AG04450 (cell line): ENCODE data around the gene CRYAA. TPM values are rescaled to one million over a fixed set of nuclear protein-coding genes. Genes with fewer than 3 reads are reported as not detected.
"Not testable (repeated sequence)": the region's sequence is repeated elsewhere in the genome, so short reads cannot be mapped to it uniquely, and the experiment has no call there.

Experiments
- CTCF ChIA-PET: fragments of 300-600, 350-600 bp; formaldehyde crosslinking; extraction: SDS; loops from one replicate; lab custom pipeline; 2022; ENCODE audit warnings: antibody characterized with exemption, inconsistent platforms; lab: Charles Lee
- POLR2A ChIA-PET: fragments of 350-600 bp; formaldehyde crosslinking; extraction: SDS; loops from one replicate; lab custom pipeline; 2021; ENCODE audit warnings: antibody characterized with exemption, inconsistent platforms; lab: Yijun Ruan, JAX
- DNase-seq: peaks from one replicate; pipeline ENCODE4 v3.0.0-alpha.2; 2011; ENCODE audit warnings: low read depth, low spot score
- H3K27ac ChIP-seq: one replicate; pipeline ENCODE4 v1.5.1; 2012; ENCODE audit warnings: low read depth, low read length, control low read depth
- H3K27me3 ChIP-seq: one replicate; pipeline ENCODE4 v1.6.0; 2012; ENCODE audit warnings: low read length; ENCODE audit not compliant: control insufficient read depth, insufficient read depth
- H3K4me3 ChIP-seq: 2 replicates; pipeline ENCODE4 v1.5.1; 2011; ENCODE audit warnings: mild to moderate bottlenecking, low read depth, low read length, control low read depth
- H3K9me3 ChIP-seq: 2 replicates; pipeline ENCODE4 v1.5.1; 2012; ENCODE audit warnings: low read length; ENCODE audit not compliant: control insufficient read depth, insufficient read depth
- polyA plus RNA-seq: library from polyadenylated mRNA; depleted of rRNA; stranded (reverse); fragments of >200 nt; gene quantifications from 2 replicates; pipeline ENCODE4 v1.2.3, GENCODE V29; 2011

The CRYAA gene
- polyA plus RNA-seq, 1 experiment, result not detected

DNA sequence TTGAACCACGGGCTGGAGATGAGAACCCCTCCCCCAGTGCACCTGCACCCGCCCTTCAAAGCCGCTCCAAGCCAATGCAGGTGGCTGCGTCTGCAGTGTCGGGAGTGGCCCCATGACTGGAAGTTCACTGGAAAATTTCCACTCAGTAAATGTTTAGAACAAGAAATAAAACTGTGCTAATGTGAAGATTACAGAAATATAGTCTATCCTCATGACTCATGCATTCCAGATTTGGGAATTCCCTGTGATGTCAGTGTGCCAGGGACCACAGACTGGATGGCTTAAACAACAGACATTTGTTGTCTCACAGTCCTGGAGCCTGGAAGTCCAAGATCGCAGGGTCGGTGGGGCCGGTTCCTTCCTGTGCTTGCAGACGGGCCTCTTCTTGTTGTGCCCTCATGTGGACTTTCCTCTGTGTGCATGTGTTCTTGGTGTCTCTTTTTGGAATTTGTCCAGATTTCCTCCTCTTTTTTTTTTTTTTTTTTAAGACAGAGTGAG is 6.1 kb upstream of the CRYAA start:
- H3K9me3 ChIP-seq, H3K27ac ChIP-seq, POLR2A ChIA-PET, H3K27me3 ChIP-seq, DNase-seq, CTCF ChIA-PET, H3K4me3 ChIP-seq: not testable (repeated sequence)

DNA sequence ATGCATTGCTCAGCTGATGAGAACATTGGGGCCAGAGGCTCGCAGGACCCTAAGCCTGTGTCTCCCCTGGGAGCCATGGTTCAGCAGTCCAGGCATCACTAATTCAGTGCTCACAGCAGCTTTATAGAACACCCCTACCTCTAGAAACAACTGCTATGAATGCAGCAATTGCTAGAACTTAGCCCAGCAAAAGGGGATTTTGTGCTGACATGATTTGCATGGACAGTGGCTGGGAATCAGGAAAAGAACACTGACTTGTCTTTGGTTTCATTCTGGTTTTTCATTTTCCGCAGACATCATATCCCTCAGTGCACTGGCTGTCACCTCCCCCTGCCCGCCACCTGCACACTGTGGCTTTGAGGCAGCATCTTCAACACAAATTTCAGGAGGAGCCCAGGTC is 4.0 kb upstream of the CRYAA start:
- CTCF ChIA-PET, POLR2A ChIA-PET, H3K27me3 ChIP-seq, DNase-seq, H3K9me3 ChIP-seq, H3K4me3 ChIP-seq, H3K27ac ChIP-seq: not testable (repeated sequence)

DNA sequence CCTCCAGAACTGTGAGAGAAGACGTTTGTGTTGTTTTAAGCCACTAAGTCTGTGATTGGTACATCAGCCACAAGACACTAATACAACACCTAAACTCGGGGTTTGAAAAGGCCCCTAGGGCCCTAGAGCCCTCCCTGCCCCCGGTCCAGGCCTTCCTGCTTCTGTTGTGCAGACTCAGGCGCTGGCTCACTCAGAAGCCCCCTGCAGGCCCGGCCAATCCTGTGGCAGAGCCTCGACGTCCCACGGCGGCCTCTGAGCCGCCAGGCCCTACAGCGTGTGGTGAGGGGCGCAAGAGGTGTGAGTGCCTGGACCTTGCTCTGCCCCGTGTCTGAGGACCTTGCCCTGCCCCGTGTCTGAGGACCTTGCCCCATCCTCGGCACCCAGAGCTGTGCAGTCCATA is 3.1 kb upstream of the CRYAA start:
- H3K9me3 ChIP-seq, H3K27me3 ChIP-seq, POLR2A ChIA-PET, CTCF ChIA-PET, H3K27ac ChIP-seq, H3K4me3 ChIP-seq, DNase-seq: not testable (repeated sequence)

DNA sequence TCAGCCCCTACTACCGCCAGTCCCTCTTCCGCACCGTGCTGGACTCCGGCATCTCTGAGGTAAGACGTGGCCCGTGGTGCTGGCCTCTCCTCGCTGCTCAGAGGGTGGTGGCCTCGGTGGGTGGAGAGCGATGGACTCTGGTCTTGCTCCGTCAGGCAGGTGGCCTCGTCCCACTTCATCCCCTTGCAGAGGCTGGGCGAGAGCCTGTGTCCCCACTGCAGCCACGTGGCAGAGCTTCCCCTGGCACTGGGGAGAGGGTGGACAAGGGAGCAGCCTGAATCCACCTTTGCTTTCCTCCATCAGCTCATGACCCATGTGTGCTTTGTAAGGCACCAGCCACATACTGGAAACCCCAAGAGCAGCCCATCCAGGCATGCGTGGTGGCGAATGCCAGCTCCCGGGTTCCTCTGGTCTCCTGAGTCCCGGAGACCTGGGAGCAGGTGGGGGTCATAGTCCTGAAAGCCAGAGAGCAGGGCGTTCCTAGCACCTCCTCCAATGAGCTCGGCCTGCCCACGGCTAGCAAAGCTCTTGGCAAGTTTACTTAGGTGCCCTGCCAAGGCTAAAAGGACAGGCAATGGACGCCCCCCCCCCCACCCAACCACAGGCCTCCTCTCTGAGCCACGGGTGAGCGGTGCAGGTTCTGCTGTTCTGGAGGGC is 550 bp downstream of the CRYAA start:
- H3K4me3 ChIP-seq, H3K27ac ChIP-seq, POLR2A ChIA-PET, H3K27me3 ChIP-seq, CTCF ChIA-PET, DNase-seq, H3K9me3 ChIP-seq: not testable (repeated sequence)

DNA sequence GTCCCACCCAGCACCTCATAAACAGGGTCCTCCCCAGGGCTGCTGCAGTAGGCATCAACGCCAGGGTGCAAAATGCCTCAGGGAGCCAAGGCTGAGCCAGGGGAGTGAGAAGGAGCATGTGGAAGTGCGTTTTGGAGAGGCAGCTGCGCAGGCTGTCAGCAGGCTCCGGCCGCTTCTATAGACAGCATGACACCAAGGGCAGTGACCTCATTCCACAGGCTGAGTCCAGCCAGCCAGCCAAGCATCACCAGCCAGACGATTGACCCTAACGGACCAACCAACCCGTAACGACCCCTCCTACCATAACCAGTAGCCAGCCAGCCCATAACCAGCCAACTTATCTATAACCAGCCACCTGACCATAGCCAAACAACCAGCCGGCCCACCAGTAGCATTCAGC is 1.1 kb downstream of the CRYAA start:
- POLR2A ChIA-PET, CTCF ChIA-PET, H3K27ac ChIP-seq, H3K4me3 ChIP-seq, H3K27me3 ChIP-seq, DNase-seq, H3K9me3 ChIP-seq: not testable (repeated sequence)

DNA sequence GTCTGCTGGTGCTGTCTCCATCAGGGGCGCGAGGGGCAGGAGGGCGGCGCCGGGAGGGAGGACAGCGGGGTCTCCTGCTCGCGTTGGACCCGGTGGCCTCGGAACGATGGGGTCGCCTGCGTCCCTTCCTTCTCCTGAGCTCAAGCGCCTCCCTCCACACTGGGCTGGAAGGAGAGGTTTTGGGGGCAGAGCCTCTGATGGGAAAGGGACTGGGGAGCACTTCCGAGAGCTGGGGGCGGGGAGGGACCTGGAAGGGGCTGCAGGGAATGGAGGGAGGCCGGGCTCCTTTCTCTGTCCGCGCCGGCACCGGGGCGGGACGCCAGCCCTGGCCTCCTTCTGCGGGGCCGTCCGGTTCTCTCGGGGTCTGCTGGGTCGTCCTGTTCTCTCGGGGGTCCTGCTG is 4.0 kb downstream of the CRYAA start:
- DNase-seq, H3K27ac ChIP-seq, H3K4me3 ChIP-seq, POLR2A ChIA-PET, CTCF ChIA-PET, H3K9me3 ChIP-seq, H3K27me3 ChIP-seq: not testable (repeated sequence)

DNA sequence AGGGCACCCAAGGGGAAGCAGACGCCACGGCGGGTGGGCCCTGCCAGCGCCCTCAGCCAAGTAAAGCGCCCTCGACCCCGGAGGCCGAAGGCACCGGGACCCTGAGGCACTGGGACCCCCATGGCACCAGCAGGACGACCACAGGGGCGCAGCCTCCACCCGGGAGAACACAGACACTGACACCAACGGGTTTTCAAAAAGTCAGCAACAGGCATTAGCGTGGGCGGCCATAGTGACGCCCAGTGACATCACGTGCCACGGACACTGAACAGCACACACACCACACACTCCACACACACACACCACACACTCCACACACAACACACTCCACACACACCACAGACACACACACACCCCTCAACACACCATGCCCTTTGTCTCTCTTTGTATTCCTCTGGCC is 4.6 kb downstream of the CRYAA start:
- POLR2A ChIA-PET, H3K4me3 ChIP-seq, H3K27me3 ChIP-seq, DNase-seq, CTCF ChIA-PET, H3K9me3 ChIP-seq, H3K27ac ChIP-seq: not testable (repeated sequence)

DNA sequence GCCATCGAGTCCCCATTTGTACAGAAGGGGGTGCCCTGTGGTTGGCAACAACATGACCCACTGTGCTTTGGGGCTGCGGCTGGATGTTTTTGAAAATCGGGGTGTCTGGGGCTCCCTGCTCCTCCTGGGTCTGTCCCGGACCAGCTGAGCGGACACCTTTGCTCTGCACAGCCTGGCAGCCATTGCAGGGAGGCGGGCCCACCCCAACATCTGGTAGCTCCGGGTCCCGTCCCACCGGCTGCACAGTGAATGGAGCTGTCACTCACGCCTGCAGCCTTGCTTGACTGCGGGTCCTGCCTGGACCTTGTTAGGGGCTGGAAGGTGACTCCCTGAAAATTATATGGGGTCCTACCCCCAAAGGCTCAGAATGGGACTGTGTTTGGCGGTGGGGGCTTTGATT is 5.1 kb downstream of the CRYAA start:
- POLR2A ChIA-PET, CTCF ChIA-PET: not testable (repeated sequence)

DNA sequence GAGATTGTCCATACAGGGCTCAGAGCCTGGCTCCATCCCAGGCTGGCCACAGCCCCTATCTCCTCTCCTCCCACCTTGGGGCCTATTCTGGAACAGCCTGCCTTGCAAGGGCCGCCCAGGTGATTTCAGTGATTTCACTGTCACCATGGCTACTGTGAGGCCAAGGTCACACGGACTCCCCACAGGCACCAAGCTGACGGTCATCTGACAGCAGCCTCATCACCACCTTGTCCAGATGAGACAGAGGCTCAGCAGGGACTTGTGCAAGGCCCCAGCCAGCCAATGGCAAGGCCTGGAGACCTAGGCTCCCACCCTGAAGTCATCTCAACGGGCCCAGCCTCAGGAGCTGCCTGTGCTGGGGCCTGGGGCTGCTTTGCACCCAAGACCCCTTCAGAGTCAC is 6.2 kb downstream of the CRYAA start:
- CTCF ChIA-PET, DNase-seq, POLR2A ChIA-PET, H3K27me3 ChIP-seq, H3K9me3 ChIP-seq, H3K4me3 ChIP-seq, H3K27ac ChIP-seq: not testable (repeated sequence)

More for the DNA sequence above, 5.1 kb downstream of the CRYAA start:
- DNase-seq, H3K27me3 ChIP-seq, H3K4me3 ChIP-seq, H3K27ac ChIP-seq, H3K9me3 ChIP-seq: not testable (repeated sequence)

DNA sequence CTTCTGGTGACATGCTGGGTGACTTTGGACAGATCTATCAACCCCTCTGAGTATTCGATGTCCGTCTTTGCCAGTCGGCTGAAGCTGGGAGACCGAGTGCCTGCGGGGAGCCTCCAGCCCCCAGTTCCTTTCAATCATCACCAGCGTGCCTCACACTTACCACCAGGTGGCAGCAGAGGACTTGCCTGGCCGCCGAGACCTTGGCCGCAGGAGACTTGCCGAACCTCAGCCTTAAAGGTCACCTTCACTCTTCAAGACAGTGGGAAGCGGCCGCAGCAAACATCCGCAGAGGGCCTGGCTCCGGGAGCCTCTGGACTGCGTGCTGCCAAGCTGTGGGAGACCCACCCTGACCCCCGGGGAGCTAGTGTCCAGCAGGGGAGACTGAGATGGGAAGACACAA is 7.8 kb downstream of the CRYAA start:
- H3K27ac ChIP-seq, H3K4me3 ChIP-seq, CTCF ChIA-PET, H3K27me3 ChIP-seq, DNase-seq, H3K9me3 ChIP-seq, POLR2A ChIA-PET: not testable (repeated sequence)

DNA sequence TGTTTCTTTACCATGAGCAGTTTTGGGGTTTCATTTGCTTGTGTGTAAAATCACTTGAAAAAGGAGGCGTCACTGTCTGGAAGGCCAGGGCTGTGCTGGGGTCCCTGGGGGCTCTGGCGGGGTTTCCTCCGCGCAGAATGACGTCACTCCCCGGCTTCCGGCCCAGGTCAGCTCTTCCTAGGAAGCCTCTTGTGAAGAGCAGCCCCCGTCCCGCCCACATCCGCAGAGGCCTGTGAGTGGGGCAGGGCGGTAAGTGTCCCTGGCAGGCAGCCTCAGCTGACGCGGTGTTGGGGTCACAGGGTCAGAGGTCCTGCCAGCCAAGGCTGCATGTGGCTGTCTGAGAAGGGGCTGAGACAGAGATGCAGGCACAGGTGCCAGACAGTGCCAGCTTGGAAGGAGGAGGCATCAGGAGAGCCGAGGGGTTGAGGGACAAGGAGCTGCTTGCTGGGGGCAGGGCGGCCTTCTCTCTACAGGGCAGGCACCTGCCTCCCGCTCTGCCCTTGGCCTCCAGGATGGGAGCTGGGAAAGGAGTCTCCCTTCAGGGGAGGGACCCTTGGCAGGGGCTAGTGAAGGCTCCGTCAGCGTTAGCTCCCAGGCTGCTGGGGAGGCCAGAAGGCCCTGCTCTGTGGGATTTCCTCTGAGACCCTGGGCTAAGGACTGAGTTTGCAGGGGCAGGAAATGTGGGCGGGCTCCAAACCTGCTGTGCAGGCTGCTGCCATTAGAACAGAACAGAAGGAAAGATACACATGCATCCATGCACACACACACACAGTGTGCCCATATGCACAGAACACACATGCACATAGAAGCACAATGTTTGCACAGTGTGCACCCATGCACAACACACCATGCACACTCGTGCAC is 8.5 kb downstream of the CRYAA start:
- POLR2A ChIA-PET, H3K27me3 ChIP-seq, H3K9me3 ChIP-seq, DNase-seq, H3K4me3 ChIP-seq, CTCF ChIA-PET, H3K27ac ChIP-seq: not testable (repeated sequence)
